Activated CD4-positive, CD25-positive, alpha-beta regulatory T cell treated with anti-CD3 and anti-CD28 coated beads, Interleukin-2, amount 50 U/mL, for 16 hours (primary cell): Measurements from ENCODE around the gene TKT.
"Not testable (repeated sequence)": the region's sequence is repeated elsewhere in the genome, so short reads cannot be mapped to it uniquely, and the experiment has no call there.

ENCODE experiments used
- DNase-seq: peaks from one replicate; pipeline ENCODE4 v3.0.0-alpha.2; 2020; ENCODE audit warnings: low read depth, low spot score

The TKT gene

GRCh38 chr3:53259427-53260259, 3.8 kb upstream of the TKT start:
- no peak for DNase-seq

GRCh38 chr3:53258600-53259426, 3.0 kb upstream of the TKT start:
- DNase-seq, result no peak

GRCh38 chr3:53257465-53257864, 1.6 kb upstream of the TKT start:
- DNase-seq, result no peak

- DNase-seq, result no peak
Observed at GRCh38 chr3:53256704-53257055, 858 bp upstream of the TKT start.

- no peak for DNase-seq
Observed at GRCh38 chr3:53255423-53255774, 423 bp downstream of the TKT start.

GRCh38 chr3:53254509-53255422, 1.1 kb downstream of the TKT start:
- no peak for DNase-seq

GRCh38 chr3:53253707-53254508, 1.9 kb downstream of the TKT start:
- DNase-seq, result no peak

- DNase-seq, result not testable (repeated sequence)
Observed at GRCh38 chr3:53252947-53253322, 2.9 kb downstream of the TKT start.

- no peak for DNase-seq
Observed at GRCh38 chr3:53252096-53252946, 3.5 kb downstream of the TKT start.

- no peak for DNase-seq
Observed at GRCh38 chr3:53250881-53251605, 4.8 kb downstream of the TKT start.

- DNase-seq, result no peak
Observed at GRCh38 chr3:53250453-53250852, 5.4 kb downstream of the TKT start.

GRCh38 chr3:53248161-53248560, 7.7 kb downstream of the TKT start:
- no peak for DNase-seq

GRCh38 chr3:53247619-53248018, 8.2 kb downstream of the TKT start:
- no peak for DNase-seq

- DNase-seq, result no peak
Observed at GRCh38 chr3:53244271-53244670, 11.6 kb downstream of the TKT start.

GRCh38 chr3:53243785-53244184, 12.0 kb downstream of the TKT start:
- DNase-seq, result no peak

- no peak for DNase-seq
Observed at GRCh38 chr3:53243165-53243564, 12.7 kb downstream of the TKT start.

- no peak for DNase-seq
Observed at GRCh38 chr3:53242642-53243041, 13.2 kb downstream of the TKT start.

- DNase-seq, result no peak
Observed at GRCh38 chr3:53242155-53242554, 13.7 kb downstream of the TKT start.
